ENCODE results near the gene RPL28.
A peak's percentile ranks its signal among the peaks of the same experiment; 100 is the strongest.
"Not testable (repeated sequence)": the region's sequence is repeated elsewhere in the genome, so short reads cannot be mapped to it uniquely, and the experiment has no call there.

The RPL28 gene

DNA sequence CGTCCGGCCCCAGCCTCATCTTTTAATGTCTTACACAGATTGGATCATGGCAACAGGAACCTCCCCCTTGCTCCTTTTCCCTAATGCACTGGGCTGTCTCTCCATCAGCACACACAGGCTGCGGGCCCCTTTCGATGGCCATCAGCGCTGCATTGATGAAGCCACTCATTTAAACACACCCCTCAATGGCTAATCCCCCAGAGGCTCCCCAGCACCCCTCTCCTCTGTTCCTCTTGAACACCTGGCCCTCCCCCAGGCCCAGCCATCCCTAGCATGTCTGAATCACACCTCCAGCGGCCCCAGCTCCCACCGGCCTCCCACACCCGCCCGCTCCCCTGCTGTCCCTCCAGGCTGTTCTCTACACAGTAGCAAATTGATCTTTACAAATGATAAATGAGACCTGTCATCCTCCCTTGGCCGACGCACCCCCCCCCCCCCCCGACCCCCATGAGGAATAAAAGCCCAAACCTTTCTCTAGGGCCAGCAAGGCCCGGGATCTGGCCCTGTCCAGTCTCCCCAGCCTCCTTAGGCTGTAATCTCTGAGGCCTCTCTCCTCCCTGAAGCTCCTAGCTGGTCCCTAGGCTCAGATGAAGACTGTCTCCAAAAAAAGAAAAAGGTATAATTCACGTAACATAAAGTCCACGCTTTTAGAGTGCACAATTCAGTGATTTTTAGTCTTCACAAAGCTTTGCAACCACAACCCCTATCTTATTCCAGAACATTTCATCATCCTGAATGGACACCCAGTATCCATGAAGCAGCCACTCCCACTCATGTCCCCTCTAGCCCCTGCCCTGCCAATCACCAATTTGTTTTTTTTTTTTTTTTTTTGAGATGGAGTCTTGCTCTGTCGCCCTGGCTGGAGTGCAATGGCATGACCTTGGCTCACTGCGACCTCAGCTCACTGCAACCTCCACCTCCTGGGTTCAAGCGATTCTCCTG, 7.4 kb downstream of the RPL28 start:
- no peak for DNase-seq (ENCODE audit: low spot score)

DNA sequence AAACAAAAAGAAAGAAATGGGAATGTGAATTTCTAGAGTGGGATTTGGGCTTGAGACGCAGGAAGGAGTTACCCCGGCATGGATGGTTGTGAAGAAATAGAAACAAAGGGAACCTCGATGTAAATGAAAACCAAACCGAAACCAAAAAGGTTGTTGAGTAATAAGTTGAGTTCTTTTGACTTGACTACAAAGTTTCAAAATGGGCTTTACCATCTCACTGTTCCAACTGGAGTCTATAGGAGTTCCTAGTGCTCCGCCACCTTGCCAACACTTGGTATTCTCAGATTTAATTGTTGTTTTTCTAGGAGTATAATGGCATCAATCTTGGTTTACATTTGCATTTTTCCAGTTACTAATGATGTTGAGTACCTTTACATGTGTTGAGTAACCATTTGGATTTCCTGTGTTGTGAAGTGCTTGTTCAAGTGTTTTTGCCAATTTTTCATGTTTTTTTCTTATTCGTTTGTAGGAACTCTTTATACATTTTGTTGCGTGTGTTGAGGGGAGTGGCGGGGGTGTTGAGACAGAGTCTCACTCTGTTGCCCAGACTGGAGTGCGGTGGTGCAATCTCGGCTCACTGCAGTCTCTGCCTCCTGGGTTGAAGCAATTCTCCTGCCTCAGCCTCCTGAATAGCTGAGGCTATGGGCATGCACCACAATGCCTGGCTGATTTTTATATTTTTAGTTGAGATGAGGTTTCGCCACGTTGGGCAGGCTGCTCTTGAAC, 12.6 kb downstream of the RPL28 start:
- DNase-seq (ENCODE audit: low spot score), result no peak

DNA sequence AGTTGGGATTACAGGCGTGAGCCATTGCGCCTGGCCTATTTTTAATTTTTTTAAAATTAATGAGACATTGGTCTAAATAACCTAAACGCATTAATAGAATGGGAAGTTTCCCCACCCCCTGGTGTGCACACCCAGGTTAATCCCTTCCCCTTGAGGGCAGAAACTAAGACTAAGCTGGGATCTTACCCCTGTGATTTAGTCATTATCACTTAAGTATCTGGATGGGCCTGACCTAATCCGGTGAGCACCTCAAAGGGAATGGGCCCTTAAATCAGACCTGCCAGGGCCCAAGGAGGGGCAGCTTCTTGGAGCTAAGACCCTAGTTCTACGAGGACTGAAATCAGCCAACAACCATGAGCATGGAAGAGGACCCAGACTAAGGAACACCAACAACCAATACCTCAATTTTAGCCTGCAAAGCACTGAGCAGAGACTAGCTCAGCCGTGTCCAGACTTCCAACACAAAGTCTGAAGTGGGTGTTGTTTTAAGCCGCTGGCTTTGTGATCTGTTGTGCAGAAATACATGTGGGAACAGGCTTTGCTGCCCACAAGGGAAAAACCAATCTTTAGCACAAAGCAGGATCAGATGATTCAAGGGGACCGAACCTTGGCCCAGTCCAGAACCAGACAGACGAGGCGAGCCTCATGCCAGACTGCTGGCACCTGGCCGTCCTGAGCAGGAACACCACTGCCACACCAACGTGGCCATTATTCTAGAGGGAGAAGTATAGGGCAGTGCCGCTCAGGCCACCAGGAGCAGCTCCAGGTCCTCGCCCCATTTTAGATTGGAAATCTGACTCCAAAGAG, 14.8 kb downstream of the RPL28 start:
- DNase-seq (ENCODE audit: low spot score), result no peak

DNA sequence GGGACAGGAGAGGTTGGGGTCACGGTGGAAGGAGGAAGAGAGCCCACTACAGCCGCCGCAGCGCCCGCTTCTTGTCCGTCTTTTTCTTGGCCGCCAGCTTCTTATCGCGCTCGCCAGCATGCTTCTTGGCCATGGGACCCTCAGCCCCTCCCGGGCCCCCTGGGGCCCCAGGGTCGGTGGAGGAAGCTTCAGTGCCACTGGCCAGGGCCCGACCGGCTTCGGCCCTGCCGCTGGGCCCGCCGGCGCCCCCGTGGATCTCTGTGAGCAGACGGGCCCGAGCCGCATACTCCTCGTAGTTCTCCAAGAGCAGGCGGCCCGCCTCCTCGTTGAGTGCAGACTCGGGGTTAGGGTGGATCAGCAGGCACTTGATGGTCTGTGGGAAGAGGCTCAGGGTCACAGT, 15.7 kb downstream of the RPL28 start:
- not testable (repeated sequence) for DNase-seq (ENCODE audit: low spot score)

DNA sequence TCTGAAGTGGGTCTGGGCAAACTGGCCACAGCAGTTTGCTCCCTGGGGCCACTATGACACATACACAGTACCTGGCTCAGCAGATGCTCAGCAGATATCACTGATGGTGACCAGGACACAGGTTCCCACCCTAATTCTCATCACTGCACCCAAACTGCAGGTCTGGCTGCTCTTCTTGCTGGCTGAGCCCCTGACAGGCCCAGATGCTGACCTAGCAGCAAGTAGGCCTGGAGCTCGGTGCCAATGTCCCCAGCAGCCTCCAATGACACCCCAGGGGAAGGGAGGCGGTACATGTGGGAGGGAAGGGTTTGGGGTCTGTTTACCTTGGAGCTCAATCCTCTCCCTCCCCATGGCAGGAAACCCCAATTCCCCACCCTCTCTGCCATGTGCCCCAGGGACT, 16.8 kb downstream of the RPL28 start:
- no peak for DNase-seq (ENCODE audit: low spot score)

DNA sequence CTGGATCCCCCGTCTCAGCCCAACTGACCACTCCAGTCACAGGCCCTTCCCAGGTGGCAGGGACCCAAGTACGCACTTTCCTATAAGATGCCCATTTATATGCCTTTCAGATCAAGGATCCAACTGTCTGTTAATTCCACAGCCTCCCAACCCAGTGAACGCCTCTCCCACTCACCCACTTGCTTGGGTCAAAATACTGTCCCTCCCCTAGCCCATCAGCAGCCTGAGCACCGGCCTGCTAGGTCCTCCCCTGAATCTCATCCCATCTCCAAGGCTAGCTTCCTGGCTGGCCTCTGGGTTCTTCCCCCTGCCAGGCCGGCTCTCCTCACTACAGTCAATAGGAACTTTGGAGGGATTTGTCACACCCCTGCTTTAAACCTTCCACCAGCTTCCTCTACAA, 19.9 kb downstream of the RPL28 start:
- DNase-seq (ENCODE audit: low spot score), result no peak

DNA sequence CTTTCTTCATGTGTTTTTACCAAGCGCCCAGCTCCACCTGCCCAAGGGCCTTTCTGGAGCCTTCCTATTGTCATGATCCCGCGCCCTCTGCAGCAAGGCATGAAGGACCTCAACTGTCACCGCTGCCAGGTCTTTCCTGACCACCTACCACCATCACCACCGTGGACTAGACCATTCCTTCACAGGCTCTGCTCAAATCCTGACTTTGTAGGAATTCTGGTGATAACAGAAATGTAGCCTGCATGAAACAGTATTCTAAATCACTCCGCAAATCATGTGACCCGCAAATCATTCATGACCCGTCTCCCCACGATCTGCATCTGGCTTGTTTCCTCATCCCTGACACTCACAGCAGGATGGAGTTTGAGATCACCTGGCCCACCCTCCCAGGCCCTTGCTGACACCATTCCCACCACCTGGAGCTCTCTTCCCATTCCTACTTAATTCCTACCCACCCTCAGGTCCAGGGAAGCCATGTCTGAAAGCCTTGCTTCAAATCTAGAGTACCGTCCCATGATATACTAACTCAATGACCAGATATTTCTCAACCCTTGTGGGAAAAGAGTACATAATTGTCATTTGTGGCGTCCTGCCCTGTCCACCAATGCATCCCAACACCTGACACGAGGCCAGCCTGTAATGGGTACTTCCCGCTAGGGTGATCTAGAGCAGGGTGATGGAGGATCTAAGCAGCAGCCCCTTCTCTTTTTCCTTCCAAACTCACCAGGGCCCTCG, 20.5 kb downstream of the RPL28 start:
- DNase-seq (ENCODE audit: low spot score), result no peak

DNA sequence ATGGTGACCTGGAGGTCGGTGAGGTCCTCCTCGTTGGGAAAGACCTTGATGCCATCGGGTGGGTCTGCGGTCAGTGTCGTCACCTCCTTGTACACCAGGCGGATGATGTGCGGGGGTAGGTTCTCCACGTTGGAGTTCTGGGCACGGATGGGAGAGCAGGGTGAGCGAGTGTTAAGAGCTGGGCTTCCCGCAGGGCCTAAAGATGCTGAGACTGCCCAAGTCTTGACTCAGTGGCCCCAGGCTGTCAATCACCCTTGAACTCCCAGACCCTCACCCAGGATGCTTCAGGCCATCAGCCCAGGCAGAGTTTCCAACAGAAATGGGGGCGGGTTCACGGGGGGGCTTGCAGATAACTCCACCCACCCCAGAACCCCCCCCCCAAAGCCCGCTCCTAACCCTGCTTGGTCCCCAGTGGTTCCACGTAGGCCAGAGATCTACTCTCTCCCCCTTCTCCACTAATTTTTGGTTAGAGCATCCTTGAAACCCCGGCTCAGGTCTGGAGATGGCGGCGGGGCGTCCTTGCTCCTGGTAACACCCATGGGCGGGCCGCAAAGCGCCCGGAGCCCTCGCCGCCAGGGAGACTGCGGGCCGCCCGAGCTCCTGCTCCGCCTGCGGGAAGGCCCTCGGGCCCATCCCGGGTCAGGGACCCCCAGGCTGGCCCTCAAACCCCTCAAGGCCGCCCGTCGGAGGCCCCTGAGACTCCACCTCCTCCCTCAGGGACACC, 21.3 kb downstream of the RPL28 start:
- peak; percentile 48 for DNase-seq (ENCODE audit: low spot score)

DNA sequence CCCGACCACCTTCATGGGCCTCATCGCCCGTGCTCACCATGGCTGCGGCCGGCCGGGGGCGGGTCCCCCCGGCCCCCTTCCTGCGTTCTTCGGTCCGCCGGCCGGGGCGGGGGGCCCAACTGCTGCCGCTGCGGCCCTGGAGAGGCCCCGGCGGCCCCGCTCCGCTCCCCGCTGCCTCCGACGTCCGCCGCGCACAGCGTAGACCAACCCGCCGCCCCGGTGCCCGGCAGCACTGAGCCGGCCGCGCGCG, 21.7 kb downstream of the RPL28 start, which contains the start of gene UBE2S:
Gene UBE2S, minus strand, starts transcription at position 239 of the 250 bp plus-strand sequence. Its CDS starts 199 bp downstream, at position 40.
- DNase-seq (ENCODE audit: low spot score), result not testable (repeated sequence)

DNA sequence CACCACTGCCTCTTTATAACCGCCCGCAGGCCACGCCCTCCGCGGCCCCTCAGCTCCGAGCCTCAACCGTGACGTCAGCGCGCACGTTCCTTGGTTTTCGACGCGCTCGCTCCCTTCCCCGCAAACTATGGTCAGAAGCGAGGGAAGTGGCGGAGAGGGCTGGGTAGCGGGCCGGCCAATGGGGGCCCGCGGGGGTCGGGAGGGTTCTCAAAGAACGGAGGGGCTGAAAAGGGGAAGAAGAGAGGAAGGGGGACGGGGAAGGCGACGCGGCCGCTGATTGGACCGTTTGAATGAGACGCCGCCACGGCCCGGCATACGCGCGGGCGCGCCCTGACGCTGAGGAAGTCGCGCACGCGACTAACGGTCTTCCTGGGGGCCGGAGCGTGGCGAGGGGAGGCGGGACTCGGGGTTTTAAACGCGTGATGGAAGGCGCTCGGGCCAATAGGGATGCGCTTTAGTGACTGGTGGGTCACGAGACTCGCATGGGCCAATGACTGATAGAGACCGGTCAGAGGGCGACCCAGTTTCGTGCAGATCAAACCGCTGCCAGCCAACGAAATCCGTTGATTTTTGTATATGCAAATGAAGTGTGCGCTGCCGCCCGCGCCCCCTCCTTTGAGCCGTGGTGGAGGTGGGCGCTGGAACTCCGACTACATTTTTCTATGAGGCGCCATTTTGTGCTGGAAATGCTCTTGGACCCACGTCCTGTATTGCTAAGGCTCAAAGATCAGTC, 22.2 kb downstream of the RPL28 start:
- peak; percentile 100 for DNase-seq (ENCODE audit: low spot score)

DNA sequence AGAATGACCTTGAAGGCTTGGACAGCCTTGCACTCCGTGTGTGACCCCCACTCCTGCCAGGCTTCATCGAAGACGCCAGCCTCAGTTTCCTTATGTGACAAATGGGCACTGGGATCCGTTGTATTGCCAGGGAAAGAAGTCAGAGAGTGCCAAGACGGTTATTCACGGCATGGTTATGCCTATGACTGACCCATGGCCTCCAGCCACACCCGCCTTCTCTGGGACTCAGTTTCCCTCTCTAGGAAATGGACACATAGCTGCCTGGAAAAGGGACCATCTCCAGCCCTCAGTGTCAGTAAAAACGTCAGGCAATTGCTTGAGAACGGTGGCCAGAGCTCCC, 22.8 kb downstream of the RPL28 start:
- no peak for DNase-seq (ENCODE audit: low spot score)

DNA sequence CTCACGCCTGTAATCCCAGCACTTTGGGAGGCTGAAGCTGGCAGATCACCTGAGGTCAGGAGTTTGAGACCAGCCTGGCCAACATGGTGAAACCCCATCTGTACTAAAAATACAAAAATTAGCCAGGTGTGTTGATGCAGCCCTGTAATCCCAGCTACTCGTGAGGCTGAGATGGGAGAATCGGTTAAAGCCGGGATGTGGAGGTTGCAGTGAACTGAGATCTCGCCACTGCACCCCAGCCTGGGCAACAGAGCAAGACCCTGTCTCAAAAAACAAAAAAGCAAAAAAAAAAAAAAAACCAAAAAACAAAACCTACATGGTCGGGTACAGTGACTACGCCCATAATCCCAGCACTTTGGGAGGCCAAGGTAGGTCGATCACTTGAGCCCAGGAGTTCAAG, 23.4 kb downstream of the RPL28 start:
- not testable (repeated sequence) for DNase-seq (ENCODE audit: low spot score)

DNA sequence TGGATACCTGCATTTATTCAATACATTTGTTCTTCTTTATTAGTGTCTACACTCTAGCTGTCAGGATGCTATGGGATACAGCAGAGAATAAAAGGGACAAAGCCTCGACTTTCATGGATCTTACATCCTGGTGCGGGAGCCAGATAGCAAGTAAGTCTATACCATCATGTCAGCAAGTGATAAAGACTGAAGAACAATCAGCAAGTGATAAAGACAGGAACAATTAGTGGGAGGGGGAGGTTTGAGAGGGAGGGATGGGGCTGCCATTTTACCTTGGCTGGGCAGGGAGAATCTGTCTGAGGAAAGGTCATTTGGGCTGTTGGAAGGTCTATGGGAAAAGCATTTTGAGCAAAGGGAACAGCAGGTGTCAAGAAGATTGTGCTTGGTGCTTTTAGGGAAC, 24.4 kb downstream of the RPL28 start:
- no peak for DNase-seq (ENCODE audit: low spot score)

DNA sequence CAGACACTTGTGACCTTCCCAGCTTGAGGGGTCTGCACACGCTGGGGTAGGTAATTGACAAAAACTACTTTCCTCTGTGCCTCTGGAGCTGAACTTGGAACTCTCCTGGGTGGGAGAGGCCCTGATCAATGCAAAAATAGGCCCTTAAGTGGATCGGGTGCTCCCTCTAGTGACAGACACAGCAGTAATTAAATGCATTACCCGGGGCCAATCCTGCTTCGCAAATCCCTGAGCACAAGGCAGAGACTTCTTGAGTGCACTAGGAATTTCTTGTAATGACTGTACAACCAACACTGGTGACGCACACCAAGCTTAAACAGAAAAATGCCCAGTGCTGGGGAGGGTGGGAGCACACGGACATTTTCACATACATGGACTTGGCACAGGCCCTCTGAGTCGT, 32.5 kb downstream of the RPL28 start:
- peak; percentile 59 for DNase-seq (ENCODE audit: low spot score)

DNA sequence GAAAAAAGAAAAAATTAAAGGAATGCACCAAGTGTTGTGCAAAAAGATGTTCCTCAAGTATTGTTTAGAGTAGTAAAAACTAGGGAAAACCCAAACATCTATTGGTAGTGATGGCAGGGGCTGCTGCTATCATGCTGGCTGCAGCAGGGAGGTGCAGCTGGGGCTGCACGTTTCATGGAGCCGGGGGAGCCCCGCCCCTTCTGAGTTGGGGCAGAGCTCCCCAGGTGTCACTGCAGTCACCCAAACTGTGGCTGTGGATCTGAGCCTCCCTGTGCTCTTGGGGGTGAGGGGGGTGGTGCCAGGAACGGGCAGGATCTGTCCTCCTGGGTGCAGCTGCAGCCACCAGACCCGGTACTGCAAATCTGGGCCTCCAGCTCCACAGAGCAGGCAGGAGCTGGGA, 33.4 kb downstream of the RPL28 start:
- no peak for DNase-seq (ENCODE audit: low spot score)

DNA sequence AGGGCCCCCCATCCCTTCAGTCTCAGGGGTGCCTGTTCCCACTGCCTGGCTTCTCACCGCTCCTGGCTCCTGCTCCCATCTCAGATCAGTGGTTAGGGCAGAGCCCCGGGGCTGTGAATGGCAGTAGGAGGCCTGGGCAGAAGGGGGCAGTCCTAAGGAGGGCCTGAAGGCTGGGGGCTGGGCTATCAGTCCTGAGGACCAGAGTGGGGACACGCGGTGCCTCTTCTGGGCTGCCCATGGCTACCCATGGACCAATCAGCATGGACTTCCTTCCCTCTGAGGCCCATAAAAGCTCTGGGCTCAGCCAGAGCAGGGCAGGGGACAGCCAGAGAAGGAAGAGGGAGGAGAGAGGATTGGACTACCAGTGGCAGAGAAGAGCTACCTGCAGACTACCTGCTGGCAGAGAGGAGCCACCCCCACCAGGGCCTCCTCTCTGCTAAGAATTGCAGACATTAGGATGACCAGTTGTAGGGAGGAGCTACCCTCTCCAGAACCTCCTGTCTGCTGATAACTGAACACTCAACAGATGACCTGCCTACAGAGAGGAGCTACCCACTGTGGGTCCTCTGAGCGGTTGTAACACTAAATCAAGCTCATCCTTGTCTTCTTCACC, 34.0 kb downstream of the RPL28 start:
- DNase-seq (ENCODE audit: low spot score), result no peak

DNA sequence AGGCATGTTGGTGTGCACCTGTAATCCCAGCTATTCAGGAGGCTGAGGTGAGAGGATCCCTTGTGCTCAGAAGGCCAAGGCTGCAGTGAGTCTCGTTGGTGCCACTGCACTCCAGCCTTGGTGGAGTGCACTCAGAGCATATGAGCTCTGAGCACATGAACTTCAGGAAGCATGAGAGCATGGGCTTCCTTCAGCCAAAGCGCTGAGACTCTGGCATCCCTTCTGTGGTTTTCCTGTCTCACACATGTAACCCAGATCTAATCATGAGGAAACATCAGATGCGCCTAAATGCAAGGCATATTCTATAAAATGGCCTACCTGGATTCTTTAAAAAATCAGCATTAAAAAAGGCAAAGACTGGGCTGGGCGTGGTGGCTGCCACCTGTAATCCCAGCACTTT, 35.5 kb downstream of the RPL28 start:
- DNase-seq (ENCODE audit: low spot score), result not testable (repeated sequence)

DNA sequence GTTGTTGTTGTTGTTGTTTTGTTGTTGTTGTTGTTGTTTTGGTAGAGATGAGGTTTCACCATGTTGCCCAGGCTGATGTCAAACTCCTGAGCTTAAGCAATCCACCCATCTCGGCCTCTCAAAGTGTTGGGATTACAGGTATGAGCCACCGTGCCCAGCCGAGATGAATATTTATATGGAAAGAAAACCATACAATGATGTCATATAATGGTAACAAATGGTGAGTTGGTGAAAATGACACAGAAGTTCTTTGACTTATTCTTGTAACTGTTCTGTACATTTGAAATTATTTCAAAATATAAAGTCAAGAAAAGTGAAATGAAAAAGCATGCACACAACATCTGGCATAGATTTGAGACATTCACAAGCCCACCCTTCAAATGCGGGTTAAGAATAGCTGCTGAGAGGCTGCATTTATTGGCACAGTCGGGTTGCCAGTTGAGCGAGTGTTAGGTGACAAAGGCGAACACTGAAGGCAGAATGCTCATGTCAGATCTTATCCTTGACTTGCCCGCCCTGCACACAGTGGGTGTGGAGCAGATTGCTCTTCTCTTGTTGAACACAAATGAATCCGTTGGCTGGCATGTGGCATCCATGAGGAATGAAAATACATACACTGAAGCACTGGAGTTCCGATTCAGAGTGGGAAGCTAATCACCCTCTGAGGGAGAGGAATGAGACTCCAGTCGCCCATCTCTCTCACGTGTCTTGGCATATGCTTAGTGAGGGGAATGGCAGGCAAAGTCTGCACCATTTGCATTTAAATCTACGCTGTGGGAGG, 37.7 kb downstream of the RPL28 start:
- no peak for DNase-seq (ENCODE audit: low spot score)

DNA sequence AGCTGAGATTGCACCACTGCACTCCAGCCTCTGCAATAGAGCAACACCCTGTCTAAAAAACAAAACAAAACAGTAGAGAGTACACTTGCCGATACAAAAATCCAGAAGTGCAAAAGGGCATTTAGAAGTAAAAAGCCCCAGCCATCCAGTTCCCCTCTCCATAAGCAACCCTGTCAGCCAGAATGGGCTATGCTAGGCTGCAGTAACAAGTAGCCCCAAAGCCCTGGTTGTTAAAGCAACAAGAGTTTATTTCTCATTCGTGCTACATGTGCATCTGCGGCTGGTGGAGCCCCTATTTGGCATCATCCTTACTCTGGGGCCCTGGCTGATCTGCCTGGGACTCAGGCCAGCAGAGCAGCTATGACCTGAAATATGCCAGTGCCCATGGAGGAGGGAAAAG, 38.8 kb downstream of the RPL28 start:
- no peak for DNase-seq (ENCODE audit: low spot score)

Data from germinal center (tissue), 1 donor.